Stimulated activated CD4-positive, alpha-beta T cell treated with anti-CD3 and anti-CD28 coated beads, Interleukin-15, amount 100 ng/mL, for 1 hour (primary cell): Measurements from ENCODE around the gene CLASP1.
"Not testable (repeated sequence)": the region's sequence is repeated elsewhere in the genome, so short reads cannot be mapped to it uniquely, and the experiment has no call there.

Experiments
- DNase-seq, 2 donors: peaks; one replicate each; pipeline ENCODE4 v3.0.0-alpha.2; 2020; ENCODE audit warnings: low read depth in 1 of 2, low spot score in 1 of 2

Gene CLASP1

DNA sequence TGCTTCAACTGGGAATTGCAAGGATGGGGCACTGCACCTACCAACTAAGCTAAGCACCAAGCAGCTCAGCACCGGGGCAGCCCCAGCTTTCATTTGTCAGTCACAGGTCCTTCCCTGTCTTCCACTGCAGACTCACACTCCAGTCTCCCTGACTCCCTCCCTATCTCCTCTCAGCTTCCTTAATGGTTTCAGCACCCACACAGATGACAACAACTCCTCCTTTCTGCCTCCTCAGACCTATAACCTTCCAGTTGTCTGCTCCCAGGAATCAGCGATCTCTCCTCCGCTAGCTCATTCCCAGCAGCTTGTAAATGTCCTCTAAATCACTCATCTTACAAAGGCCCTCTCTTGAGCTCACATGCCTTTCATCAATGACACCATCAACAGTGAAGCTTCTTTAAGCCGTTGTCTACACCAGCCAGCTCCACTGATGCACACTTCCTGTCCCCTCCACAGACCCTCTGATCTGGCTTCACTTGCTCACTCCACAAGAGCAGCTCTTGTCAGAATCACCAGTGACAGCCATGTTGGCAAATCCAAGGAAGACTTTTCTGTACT, 32.1 kb downstream of the CLASP1 start:
- DNase-seq = no peak

GRCh38 chr2:121613774-121614173, 35.5 kb downstream of the CLASP1 start:
- DNase-seq = no peak

DNA sequence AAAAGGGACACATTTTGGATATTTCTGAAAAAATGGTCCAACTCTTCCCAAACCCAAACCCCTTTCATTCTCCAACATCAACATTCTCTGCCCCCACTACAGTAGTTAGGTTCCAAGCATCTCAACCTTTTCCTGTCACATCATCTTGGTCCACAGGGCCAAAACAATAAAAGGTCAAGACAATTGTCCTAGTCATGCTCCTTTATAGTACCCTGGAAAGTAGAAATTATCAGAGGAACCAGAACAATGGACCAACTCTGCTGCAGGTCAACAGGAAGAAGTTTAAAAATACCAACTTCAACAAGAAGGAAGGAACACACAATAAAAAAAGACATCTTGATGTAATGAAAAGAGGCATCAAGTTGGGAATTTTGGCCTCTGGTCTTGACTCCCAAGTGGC, 36.1 kb downstream of the CLASP1 start:
- no peak for DNase-seq

DNA sequence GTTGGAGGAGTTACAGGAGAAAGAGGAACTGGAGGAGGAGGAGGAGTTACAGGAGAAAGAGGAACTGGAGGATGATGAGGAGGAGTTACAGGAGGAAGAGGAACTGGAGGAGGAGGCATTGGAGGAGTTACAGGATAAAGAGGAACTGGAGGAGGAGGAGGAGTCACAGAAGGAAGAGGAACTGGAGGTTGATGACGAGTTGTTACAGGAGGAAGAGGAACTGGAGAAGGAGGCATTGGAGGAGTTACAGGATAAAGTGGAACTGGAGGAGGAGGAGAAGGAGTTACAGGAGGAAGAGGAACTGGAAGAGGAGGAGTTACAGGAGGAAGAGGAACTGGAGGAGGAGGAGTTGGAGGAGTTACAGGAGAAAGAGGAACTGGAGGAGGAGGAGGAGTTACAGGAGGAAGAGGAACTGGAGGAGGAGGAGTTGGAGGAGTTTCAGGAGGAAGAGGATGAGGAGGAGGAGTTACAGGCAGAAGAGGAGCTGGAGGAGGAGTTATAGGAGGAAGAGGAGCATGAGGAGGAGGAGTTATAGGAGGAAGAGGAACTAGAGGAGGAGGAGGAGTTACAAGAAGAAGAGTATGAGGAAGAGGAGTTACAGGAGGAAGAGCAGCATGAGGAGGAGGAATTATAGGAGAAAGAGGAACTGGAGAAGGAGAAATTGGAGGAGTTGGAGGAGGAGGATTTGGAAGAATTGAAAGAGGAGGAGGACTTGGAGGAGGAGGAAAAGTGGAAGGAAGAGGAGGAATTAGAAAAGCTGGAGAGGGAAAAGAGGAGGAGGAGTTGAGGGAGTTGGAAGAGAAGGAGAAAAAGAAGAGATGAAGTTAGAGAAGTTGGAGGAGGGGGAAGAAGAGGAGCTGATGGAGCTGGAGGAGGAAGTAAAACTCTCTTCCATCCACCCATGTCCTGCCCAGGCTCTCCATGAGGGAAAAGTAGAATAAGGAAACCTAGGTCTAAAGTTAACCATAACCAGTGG, 37.2 kb downstream of the CLASP1 start:
- DNase-seq = no peak

- DNase-seq = not testable (repeated sequence)
Measured at GRCh38 chr2:121611048-121611649, 38.1 kb downstream of the CLASP1 start.

GRCh38 chr2:121610487-121610874, 38.8 kb downstream of the CLASP1 start:
- DNase-seq = not testable (repeated sequence)

GRCh38 chr2:121608967-121609366, 40.3 kb downstream of the CLASP1 start:
- no peak for DNase-seq

DNA sequence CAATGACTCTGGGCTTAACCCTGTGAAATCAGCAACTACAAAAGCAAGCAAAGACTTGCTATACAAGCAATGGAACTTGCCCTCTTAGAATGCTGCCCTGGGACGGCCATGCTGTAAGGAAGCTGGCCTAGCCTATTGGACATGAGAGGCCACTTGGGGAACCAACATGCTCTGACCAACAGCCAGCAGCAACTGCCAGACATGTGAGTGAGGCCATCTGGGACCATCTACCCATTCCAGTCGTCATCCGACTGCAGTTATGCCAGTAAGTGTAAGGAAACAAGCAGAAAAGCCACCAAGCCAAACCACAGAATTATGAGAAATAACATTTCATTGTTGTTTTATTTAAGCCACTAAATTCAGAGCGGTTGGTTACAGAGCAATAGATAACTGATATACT, 40.9 kb downstream of the CLASP1 start:
- no peak for DNase-seq

DNA sequence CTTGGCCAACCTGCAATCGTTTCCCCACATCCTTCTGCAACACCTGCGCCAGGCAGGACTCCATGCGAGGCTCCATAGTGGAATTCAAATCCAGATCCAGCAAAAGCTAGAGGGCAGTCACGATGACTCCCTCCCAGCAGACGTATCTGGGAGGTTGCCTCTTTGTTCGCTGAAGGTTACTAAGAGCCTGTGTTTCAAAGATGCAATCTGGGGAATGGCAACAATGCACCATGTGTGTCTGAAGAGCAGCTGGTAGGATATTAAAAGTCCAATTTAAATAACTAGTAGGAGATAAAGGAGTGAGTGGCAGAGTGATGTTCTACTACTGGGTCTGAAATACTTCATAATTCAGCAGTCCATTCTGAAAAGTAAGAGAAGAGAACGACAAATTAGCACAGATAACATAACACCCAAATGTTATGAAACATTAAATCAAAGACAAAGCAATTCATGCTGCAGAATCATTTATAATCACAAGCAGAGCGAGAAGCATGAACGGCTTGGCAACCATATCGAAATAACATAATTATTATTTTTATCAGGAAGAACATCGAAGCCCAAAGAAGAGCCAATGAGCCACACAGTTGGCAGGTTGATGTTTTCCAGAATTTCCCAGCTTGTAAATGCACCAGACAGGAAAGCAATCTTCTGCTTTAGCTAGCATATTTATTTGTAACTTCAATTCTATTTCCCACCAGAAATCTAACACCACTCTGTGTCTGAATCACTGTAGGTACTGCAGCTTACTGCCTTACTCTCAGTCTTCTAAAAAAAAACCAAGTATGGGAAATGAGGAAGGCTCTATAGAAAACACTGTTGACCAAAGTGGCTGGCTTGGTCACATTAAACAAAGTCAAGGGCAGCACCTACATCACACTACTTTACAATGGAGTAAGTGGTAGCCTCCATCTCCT, 43.2 kb downstream of the CLASP1 start:
- no peak for DNase-seq

- DNase-seq = no peak
Measured at GRCh38 chr2:121603185-121603584, 46.1 kb downstream of the CLASP1 start.

DNA sequence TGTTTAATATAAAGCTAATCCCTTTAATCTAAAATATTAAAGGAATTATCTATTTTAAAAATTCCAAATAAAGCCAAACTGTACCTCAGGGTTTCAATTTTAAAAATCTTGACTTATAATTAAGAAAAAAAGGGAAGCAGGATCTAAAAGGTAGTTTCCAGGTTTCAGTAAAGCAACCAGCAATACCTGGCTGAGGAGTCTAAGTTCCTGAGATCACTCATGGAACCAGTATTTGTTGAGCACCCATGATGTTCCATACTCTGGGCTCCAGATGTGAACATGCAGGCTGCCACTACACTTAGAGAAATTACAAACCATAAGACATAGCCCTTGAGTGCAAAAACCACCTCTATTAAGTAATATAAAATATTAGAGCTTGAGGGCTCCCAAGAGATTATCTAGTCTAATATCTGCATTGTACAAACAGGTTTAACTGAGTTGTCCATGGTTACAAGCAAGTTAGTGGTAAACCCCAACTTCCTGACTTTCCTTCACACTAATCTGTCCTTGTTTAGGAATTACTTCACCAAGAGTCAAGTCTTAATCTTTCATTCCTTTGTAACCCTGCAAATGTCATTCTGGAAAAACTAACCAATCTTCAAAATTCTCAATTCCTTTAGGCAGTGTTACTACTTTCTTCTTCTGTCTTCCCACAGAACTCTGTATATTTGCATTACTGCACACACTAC, 49.2 kb downstream of the CLASP1 start:
- DNase-seq = no peak

GRCh38 chr2:121598087-121598486, 51.2 kb downstream of the CLASP1 start:
- no peak for DNase-seq

GRCh38 chr2:121596221-121597080, 52.8 kb downstream of the CLASP1 start:
- no peak for DNase-seq

DNA sequence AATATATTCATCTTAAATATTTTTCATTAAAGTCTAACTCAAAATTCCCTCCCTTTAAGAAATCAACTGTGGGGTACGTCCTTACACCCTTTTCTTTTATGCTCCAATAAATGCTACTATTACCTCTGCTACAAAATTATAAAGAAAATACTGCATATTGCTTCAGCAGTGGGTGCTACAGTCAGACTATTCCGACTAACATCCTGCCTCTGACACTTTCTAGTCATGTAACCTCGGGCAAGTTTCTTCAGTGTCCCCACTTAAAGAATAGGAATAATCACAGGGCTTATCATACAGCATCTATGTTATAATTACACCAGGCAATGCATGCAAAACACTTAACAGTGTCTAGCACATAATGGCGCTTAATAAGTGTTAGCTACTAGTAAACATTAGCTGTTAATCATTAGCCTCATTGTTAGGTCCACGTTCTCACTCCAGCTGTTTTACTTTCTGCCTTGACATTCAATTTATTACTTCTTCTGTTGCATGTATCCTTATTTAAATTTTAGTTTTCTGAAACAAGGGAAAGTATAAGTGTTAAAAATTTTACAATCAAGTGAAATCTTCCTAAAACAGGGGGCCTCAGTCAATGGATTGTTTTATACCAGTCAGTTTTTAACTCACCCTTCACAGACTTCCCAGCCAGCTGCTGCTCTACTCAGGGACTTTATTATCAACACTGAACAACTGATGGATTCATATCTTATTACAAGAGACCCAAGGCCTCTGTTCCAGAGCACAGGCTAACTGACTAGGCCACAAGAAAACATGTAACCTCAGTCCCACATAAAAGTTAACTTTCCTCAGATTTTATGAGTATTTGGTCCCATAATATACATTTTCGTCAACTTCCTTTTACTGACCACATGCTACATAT, 54.0 kb downstream of the CLASP1 start:
- DNase-seq = no peak

GRCh38 chr2:121591199-121591598, 58.1 kb downstream of the CLASP1 start:
- DNase-seq = no peak

DNA sequence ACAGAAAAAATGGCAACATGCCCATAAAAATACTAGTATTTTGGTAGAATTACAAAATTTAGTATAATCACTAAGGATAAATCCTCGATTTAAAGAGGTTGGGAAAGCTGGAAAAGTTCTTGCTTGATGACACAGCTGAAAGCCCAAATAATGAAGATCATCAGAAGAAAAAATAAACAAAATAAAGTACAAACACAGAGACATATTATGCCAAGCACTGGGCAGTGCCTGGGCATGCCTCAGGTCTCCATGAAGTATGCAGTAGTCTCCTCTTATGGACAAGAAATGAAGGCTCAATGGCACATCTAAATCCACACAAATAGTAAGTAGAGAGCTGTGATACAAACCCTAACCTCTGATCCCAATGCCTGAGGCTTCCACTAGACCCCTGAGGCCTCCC, 60.9 kb downstream of the CLASP1 start:
- no peak for DNase-seq

DNA sequence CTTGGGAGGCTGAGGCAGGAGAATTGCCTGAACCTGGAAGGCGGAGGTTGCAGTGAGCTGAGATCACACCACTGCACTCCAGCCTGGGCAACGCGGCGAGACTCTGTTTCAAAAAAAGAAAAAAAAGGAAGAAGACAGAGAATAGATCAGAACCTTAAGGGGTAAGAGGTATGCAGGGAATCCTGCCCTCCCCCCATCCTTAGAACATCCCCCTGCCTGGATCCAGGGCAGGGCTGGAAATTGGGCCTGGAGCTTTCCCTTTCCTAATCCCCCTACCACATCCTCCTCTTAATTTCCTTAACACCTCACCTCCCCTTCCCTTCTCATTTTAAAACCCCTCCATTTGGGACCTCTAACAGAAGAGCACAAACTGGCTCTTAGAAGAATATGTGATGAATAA, 62.1 kb downstream of the CLASP1 start:
- DNase-seq = no peak

GRCh38 chr2:121584741-121585140, 64.5 kb downstream of the CLASP1 start:
- no peak for DNase-seq

- no peak for DNase-seq
Measured at GRCh38 chr2:121583555-121583954, 65.7 kb downstream of the CLASP1 start.
